GM23248 (cell line): Measurements from ENCODE around the gene STX2. TPM values are rescaled to one million over a fixed set of nuclear protein-coding genes. Genes with fewer than 3 reads are reported as not detected.
A peak's percentile ranks its signal among the peaks of the same experiment; 100 is the strongest.

Experiments
- DNase-seq: peaks from one replicate; pipeline ENCODE4 v3.0.0-alpha.2; 2015
- H2AFZ ChIP-seq: fragments of 200-600 bp; sonication (generic); 2 replicates; pipeline ENCODE4 v1.6.1; 2016; ENCODE audit warnings: antibody characterized with exemption
- H3F3A ChIP-seq: fragments of 200-600 bp; sonication (generic); 2 replicates; pipeline ENCODE4 v1.6.1; 2016; ENCODE audit warnings: mild to moderate bottlenecking, antibody characterized with exemption, mixed run types; ENCODE audit not compliant: insufficient read depth
- H3K27ac ChIP-seq: fragments of 200-600 bp; sonication (generic); 2 replicates; pipeline ENCODE4 v1.5.1; 2016; ENCODE audit warnings: mild to moderate bottlenecking
- H3K27me3 ChIP-seq: fragments of 200-600 bp; sonication (generic); replicated peaks from 2 replicates; pipeline ENCODE4 v1.6.1; 2016; ENCODE audit warnings: mild to moderate bottlenecking; ENCODE audit not compliant: insufficient read depth
- H3K36me3 ChIP-seq: fragments of 200-600 bp; sonication (generic); 2 replicates; pipeline ENCODE4 v1.6.1; 2016; ENCODE audit warnings: low read depth, mild to moderate bottlenecking
- H3K4me1 ChIP-seq: fragments of 200-600 bp; sonication (generic); 2 replicates; pipeline ENCODE4 v1.6.1; 2016; ENCODE audit warnings: mild to moderate bottlenecking; ENCODE audit not compliant: insufficient read depth
- H3K4me2 ChIP-seq: fragments of 200-600 bp; sonication (generic); one replicate; pipeline ENCODE4 v1.6.1; 2016; ENCODE audit warnings: mild to moderate bottlenecking; ENCODE audit not compliant: unreplicated experiment
- H3K4me3 ChIP-seq: fragments of 200-600 bp; sonication (generic); 2 replicates; pipeline ENCODE4 v1.5.1; 2016; ENCODE audit warnings: mild to moderate bottlenecking
- H3K79me2 ChIP-seq: fragments of 200-600 bp; sonication (generic); 2 replicates; pipeline ENCODE4 v1.6.1; 2016; ENCODE audit warnings: mild to moderate bottlenecking; ENCODE audit not compliant: insufficient read depth
- H3K9ac ChIP-seq: fragments of 200-600 bp; sonication (generic); 2 replicates; pipeline ENCODE4 v1.6.1; 2016; ENCODE audit warnings: mild to moderate bottlenecking
- H3K9me2 ChIP-seq: fragments of 200-600 bp; sonication (generic); 2 replicates; pipeline ENCODE4 v1.6.1; 2016; ENCODE audit warnings: mixed run types, mild to moderate bottlenecking, moderate library complexity; ENCODE audit not compliant: insufficient read depth
- H3K9me3 ChIP-seq: fragments of 200-600 bp; sonication (generic); one replicate; pipeline ENCODE4 v1.6.1; 2017; ENCODE audit warnings: low read depth
- H4K20me1 ChIP-seq: fragments of 200-600 bp; sonication (generic); 2 replicates; pipeline ENCODE4 v1.6.0; 2016; ENCODE audit not compliant: insufficient read depth
- EZH2 ChIP-seq: fragments of 200-600 bp; sonication (generic); IDR thresholded peaks from 2 replicates; pipeline ENCODE4 v1.6.1; 2018; ENCODE audit warnings: antibody characterized with exemption, mild to moderate bottlenecking; ENCODE audit not compliant: insufficient read depth, poor library complexity, severe bottlenecking
- EZH2phosphoT487 ChIP-seq: fragments of 200-600 bp; sonication (generic); IDR thresholded peaks from 2 replicates; pipeline ENCODE4 v1.6.1; 2018; ENCODE audit warnings: antibody characterized with exemption, moderate library complexity, mild to moderate bottlenecking, low read depth; ENCODE audit not compliant: insufficient read depth
- WGBS, 2 experiments: methylation state at CpG; one replicate each; pipeline ENCODE4 v1.1.6; 2015 to 2017; ENCODE audit warnings: low lambda C conversion rate in 2 of 2, low coverage in 1 of 2; ENCODE audit errors: missing lambda C conversion rate in 2 of 2; 5-methylcytosine and 5-hydroxymethylcytosine counted together
- in situ Hi-C: fragments of 300-500 bp; cut with MboI; formaldehyde crosslinking; loops from 2 replicates; pipeline ENCODE4 v1.15.0; 2020
- polyA plus RNA-seq: library from polyadenylated mRNA; unstranded; fragments of >200 nt; fragmentation: Nextera tagmentation; extraction: Ambion mirVana; gene quantifications from 2 replicates; pipeline ENCODE4 v1.2.1, GENCODE V29; 2016
- total RNA-seq: library from RNA; depleted of rRNA; stranded (reverse); fragments of >200 nt; shearing (Covaris generic); gene quantifications from 2 replicates; pipeline ENCODE4 v1.2.3, GENCODE V29; 2014

The STX2 gene
- total and polyA plus RNA-seq, 2 experiments from 2014 or later, result 30.1 to 45.5 TPM

GRCh38 chr12:130792821-130793553, 46.1 kb downstream of the STX2 start:
- Histone ChIP-seq H3K9me2 (no peaks in the 10 kb centered on the region), H3F3A (no peaks in the 10 kb centered on the region), H3K4me3 (no peak overlapping the region), H3K79me2 (no peaks in the 10 kb centered on the region), H3K4me1 (no peaks in the 10 kb centered on the region), H4K20me1 (no peaks in the 10 kb centered on the region), H3K27me3 (no peaks in the 10 kb centered on the region), H3K9ac (no peak overlapping the region), H3K9me3 (no peaks in the 10 kb centered on the region), H2AFZ (no peak overlapping the region), H3K4me2 (no peak overlapping the region), H3K36me3 (peaks cover 41% of the 10 kb centered on the region), H3K27ac (no peak overlapping the region)
- TF ChIP-seq EZH2, result no peak
- TF ChIP-seq EZH2phosphoT487, result no peak
- WGBS, 2 experiments, result 91 to 95% methylated on average over 20 of the region's 20 CpGs
- in situ Hi-C loops, result no loop called here
- no peak for DNase-seq

- no peaks in the 10 kb centered on the region for H3F3A ChIP-seq
- no peak for DNase-seq
- H3K27ac ChIP-seq, result no peak overlapping the region
- in situ Hi-C loops, result no loop called here
- H3K27me3 ChIP-seq, result no peaks in the 10 kb centered on the region
- 90 to 93% methylated on average over 10 of the region's 10 CpGs for WGBS, 2 experiments
- no peaks in the 10 kb centered on the region for H3K4me1 ChIP-seq
- no peak overlapping the region for H3K9ac ChIP-seq
- no peak overlapping the region for H3K4me2 ChIP-seq
- peaks cover 28% of the 10 kb centered on the region for H3K36me3 ChIP-seq
- TF ChIP-seq EZH2phosphoT487 (no peak), EZH2 (no peak)
- no peaks in the 10 kb centered on the region for H3K9me2 ChIP-seq
- no peak overlapping the region for H3K4me3 ChIP-seq
- no peaks in the 10 kb centered on the region for H4K20me1 ChIP-seq
- H3K9me3 ChIP-seq, result no peaks in the 10 kb centered on the region
- H3K79me2 ChIP-seq, result no peaks in the 10 kb centered on the region
- H2AFZ ChIP-seq, result no peak overlapping the region
These were observed 47.4 kb downstream of the STX2 start for GRCh38 chr12:130791629-130792028.

- no peak overlapping the region for H3K9ac ChIP-seq
These were observed 50.5 kb downstream of the STX2 start for GRCh38 chr12:130788515-130788914.

GRCh38 chr12:130787445-130788410, 51.3 kb downstream of the STX2 start:
- H3K9me3 ChIP-seq, result no peaks in the 10 kb centered on the region
- H3K27ac ChIP-seq, result no peak overlapping the region
- no peaks in the 10 kb centered on the region for H3K27me3 ChIP-seq
- H3K4me1 ChIP-seq, result no peaks in the 10 kb centered on the region
- H3K9ac ChIP-seq, result no peak overlapping the region
- no peak overlapping the region for H3K4me3 ChIP-seq
- in situ Hi-C loops, result no loop called here
- WGBS, 2 experiments, result 90 to 92% methylated on average over 24 to 35 of the region's 35 CpGs
- H3K9me2 ChIP-seq, result no peaks in the 10 kb centered on the region
- no peak overlapping the region for H2AFZ ChIP-seq
- H4K20me1 ChIP-seq, result no peaks in the 10 kb centered on the region
- TF ChIP-seq EZH2 (no peak), EZH2phosphoT487 (no peak)
- H3K36me3 ChIP-seq, result peaks cover 25% of the 10 kb centered on the region
- no peaks in the 10 kb centered on the region for H3F3A ChIP-seq
- H3K79me2 ChIP-seq, result no peaks in the 10 kb centered on the region
- peak; percentile 37 for DNase-seq
- H3K4me2 ChIP-seq, result no peak overlapping the region

More at GRCh38 chr12:130788515-130788914, 50.5 kb downstream of the STX2 start:
- Histone ChIP-seq H3K27ac (no peak overlapping the region), H3K4me2 (no peak overlapping the region), H3K9me3 (no peaks in the 10 kb centered on the region), H4K20me1 (no peaks in the 10 kb centered on the region), H3K27me3 (no peaks in the 10 kb centered on the region), H2AFZ (no peak overlapping the region), H3K79me2 (no peaks in the 10 kb centered on the region), H3K4me1 (no peaks in the 10 kb centered on the region), H3K36me3 (peaks cover 25% of the 10 kb centered on the region), H3K4me3 (no peak overlapping the region), H3F3A (no peaks in the 10 kb centered on the region), H3K9me2 (no peaks in the 10 kb centered on the region)
- in situ Hi-C loops, result no loop called here
- DNase-seq, result no peak
- TF ChIP-seq EZH2 (no peak), EZH2phosphoT487 (no peak)
- WGBS, 2 experiments, result 86 to 89% methylated on average over 21 of the region's 21 CpGs
